Measurements from ENCODE around the gene PNPLA2.

Gene PNPLA2

DNA sequence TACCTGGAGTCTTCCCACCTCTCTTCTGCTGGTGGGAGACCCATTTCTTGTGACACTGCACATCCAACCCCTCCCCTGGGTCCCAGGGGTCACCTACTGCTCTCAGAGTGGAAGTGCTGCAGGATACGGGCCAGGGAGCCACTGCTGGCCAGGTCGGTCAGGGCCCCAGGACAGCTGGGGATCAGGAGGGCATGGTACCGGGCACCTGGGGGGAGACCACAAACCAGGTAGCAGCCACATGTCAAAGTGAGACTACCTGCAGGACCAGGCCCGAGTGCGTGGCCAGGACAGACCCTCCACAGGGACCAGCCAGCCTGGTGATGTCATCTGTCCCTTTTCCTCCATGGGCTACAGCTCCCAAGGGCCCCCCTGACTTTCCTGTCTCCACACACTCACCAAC lies 45.3 kb upstream of the PNPLA2 start:
- no peak overlapping the region for H3K4me3 ChIP-seq (ENCODE audit: low read depth, low read length)
- TF ChIP-seq, protein P1, sequence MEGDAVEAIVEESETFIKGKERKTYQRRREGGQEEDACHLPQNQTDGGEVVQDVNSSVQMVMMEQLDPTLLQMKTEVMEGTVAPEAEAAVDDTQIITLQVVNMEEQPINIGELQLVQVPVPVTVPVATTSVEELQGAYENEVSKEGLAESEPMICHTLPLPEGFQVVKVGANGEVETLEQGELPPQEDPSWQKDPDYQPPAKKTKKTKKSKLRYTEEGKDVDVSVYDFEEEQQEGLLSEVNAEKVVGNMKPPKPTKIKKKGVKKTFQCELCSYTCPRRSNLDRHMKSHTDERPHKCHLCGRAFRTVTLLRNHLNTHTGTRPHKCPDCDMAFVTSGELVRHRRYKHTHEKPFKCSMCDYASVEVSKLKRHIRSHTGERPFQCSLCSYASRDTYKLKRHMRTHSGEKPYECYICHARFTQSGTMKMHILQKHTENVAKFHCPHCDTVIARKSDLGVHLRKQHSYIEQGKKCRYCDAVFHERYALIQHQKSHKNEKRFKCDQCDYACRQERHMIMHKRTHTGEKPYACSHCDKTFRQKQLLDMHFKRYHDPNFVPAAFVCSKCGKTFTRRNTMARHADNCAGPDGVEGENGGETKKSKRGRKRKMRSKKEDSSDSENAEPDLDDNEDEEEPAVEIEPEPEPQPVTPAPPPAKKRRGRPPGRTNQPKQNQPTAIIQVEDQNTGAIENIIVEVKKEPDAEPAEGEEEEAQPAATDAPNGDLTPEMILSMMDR (IDR thresholded peaks at IDR 0.05; ENCODE audit: low read depth, low read length): no peak

DNA sequence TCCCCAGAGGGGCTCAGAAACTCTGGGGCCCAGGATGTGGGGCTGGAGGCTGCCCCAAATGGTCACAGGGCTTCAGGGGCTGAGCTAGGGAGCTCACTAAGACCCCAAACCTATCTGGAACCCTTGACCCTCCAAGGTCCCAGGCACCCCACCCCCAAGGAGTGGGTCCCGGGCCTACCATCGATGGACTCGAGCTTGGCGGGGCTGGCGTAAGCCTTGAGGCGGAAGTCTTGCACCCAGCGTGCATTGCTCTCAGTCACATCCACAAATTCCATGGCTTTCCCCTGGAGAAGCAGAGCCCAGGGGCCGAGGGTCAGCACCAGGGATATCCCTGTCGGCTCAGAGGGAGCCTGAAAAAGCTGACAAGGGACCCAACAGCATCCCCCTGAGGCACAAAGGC lies 44.9 kb upstream of the PNPLA2 start:
- no peak overlapping the region for H3K4me3 ChIP-seq (ENCODE audit: low read depth, low read length)
- TF ChIP-seq, protein P1 (IDR thresholded peaks at IDR 0.05; ENCODE audit: low read depth, low read length): no peak

DNA sequence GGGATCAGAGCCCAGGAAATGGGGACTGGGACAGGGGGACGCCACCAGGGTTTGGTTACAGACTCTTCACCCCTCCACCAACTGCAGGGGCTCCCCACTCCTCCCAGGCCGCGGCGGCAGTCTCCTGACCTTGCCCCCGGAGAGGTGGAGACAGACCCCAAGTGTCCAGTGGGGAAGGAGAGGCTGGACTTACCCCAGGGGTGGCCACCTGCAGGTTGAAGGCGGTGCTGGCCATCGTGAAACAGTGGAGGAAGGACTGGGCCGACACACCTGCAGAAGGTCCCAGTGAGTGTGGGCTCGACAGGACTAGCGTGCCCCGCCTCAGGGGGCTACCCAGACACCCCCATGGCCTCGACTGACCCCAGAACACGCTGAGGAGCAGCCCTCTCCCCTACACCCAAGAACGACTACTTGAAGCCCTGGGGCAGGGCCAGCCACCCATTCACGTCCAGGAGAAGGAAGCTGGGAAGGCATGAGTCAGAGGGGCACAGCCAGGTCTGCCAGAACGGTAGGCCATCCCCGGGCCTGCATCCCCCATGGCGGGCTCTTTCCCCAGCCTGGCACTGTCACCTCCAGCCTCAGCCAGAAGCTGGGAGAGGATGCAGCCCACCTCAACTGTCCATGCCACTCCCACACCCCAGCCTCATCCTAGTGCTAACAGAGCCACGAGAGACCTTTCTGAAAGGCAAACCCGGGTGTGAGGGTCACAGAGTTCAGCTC lies 43.7 kb upstream of the PNPLA2 start:
- no peak overlapping the region for H3K4me3 ChIP-seq (ENCODE audit: low read depth, low read length)
- TF ChIP-seq, protein P1 (IDR thresholded peaks at IDR 0.05; ENCODE audit: low read depth, low read length): no peak

DNA sequence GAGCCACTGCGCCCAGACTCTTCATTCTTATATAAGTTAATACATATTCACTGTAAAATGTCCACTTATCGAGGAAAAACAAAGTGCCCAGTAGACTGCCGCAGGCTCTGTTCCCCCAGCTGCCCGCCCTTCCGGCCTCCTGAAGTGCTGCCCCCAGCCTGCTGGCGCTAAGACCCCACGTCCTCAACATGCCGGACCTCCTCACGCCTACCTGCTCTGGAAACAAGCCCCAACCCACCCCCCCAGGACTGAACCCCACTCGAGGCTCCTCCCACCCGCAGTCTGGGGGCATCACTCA lies 42.5 kb upstream of the PNPLA2 start:
- TF ChIP-seq, protein P1 (IDR thresholded peaks at IDR 0.05; ENCODE audit: low read depth, low read length): no peak
- peak overlapping the region; percentile 85 for H3K4me3 ChIP-seq (ENCODE audit: low read depth, low read length)

DNA sequence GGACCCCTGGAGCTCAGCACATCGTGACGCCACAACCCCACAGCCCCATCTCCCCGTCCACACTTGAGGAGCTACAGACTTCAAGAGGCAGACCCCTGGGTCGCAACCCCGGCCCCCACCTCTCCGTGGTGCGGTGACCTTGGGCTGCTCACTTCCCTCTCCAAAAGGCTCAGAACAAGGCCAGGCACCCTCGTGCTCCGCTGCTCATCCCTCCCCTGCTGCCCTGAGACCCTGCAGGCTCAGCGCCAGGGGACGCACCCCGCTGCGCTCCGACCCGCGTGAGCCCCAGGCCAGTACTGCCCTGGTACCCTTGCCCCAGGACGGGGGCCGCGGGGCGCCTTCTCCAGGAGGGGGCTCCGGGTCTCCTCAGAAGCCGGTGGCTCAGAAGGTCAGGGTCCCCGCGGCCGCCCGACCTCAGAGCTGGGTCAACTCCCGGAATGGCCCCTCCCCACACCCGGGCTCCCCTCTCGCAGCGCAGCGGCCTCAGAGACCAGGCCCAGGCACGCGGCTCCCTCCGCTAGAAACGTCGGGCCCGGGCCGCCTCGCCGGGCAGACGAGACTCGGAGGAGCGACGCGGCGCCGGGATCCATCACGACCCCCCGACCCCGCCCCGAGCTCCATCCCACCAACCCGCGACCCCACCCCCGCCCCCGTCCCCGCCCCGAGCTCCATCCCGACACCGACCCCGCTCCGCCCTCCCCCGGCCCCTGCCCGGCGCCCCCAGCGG lies 42.0 kb upstream of the PNPLA2 start:
- TF ChIP-seq, protein P1 (IDR thresholded peaks at IDR 0.05; ENCODE audit: low read depth, low read length): no peak
- peak overlapping the region; percentile 85 for H3K4me3 ChIP-seq (ENCODE audit: low read depth, low read length)

DNA sequence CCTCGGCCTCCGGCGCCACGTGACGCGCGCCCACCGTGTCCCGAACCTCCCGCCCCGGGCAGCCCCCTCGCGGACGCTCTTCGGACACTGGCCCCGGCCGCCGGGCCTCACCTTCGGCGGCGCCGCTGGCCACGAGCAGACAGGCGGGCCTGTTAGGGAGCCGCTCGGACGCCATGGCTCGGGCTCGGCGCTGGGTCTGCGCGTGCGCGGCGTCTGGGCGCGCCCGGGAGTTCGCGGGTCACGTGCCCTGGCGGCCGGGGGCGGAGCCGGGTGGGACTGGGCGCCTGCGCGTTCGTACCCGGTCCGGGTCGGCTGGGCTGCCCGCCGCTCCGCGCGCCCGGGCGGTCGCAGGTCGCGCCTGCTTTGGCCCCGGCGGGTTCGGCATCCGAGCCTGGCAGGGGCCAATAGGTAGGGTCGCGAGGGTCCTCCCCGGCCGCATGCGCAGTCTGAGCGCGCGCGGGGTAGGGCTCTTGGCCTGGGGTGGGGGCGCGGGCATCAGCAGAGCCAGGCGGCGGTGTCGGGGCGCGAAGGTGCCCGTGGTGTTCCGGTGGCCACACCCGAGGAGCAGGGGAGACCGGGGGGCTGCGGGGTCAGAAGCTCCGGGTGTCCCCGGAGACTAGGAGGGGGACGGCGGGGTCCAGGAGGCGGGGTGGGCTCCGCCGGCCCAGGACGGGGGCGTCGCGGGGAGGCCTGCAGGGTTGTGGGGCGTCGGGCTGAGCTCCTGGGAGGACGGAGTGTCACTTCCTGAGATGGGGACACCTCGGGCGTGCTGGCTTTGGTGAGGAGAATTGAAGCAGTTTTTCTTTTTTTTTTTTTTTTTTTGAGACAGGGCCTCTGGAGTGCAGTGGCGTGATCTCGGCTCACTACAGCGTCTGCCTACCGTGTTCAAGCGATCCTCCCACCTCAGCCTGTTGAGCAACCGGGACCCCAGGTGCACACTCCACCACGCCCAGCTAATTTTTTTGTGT lies 41.1 kb upstream of the PNPLA2 start, which contains the start of gene GATD1:
TSS of gene GATD1 (minus strand) at position 200 of the 968 bp plus-strand sequence. CDS start at position 175, 25 bp downstream.
- peak within 1 kb of the TSS; percentile 85 for H3K4me3 ChIP-seq (ENCODE audit: low read depth, low read length)
- TF ChIP-seq, protein P1 (IDR thresholded peaks at IDR 0.05; ENCODE audit: low read depth, low read length): no peak
